ENCODE measurements around the gene SYT9. TPM values are rescaled to one million over a fixed set of nuclear protein-coding genes. Genes with fewer than 3 reads are reported as not detected.

Gene SYT9
- total RNA-seq, 1 donor from 2014 or later, result 1.0 TPM

GRCh38 chr11:7414973-7415817 lies 163.5 kb downstream of the SYT9 start:
- H3K36me3 ChIP-seq (ENCODE audit: control insufficient read depth, insufficient read depth, low read length), result no peaks in the 10 kb centered on the region
- H3K27me3 ChIP-seq (ENCODE audit: control insufficient read depth, insufficient read depth, low read length), result no peaks in the 10 kb centered on the region
- no peak for TF ChIP-seq CTCF (IDR thresholded peaks at IDR 0.05; ENCODE audit: insufficient read depth, low read length, poor library complexity, severe bottlenecking)
- no peak overlapping the region for H3K4me3 ChIP-seq (ENCODE audit: low read depth, low read length)
- DNase-seq (ENCODE audit: low read depth), result no peak

GRCh38 chr11:7416080-7416479 lies 164.4 kb downstream of the SYT9 start:
- Histone ChIP-seq H3K27me3 (ENCODE audit: control insufficient read depth, insufficient read depth, low read length) (no peaks in the 10 kb centered on the region), H3K4me3 (ENCODE audit: low read depth, low read length) (no peak overlapping the region), H3K36me3 (ENCODE audit: control insufficient read depth, insufficient read depth, low read length) (no peaks in the 10 kb centered on the region)
- TF ChIP-seq CTCF (IDR thresholded peaks at IDR 0.05; ENCODE audit: insufficient read depth, low read length, poor library complexity, severe bottlenecking), result no peak
- DNase-seq (ENCODE audit: low read depth), result no peak

GRCh38 chr11:7417328-7417727 lies 165.6 kb downstream of the SYT9 start:
- no peak overlapping the region for H3K4me3 ChIP-seq (ENCODE audit: low read depth, low read length)
- no peak for TF ChIP-seq CTCF (IDR thresholded peaks at IDR 0.05; ENCODE audit: insufficient read depth, low read length, poor library complexity, severe bottlenecking)
- DNase-seq (ENCODE audit: low read depth), result no peak
- H3K36me3 ChIP-seq (ENCODE audit: control insufficient read depth, insufficient read depth, low read length), result no peaks in the 10 kb centered on the region
- no peaks in the 10 kb centered on the region for H3K27me3 ChIP-seq (ENCODE audit: control insufficient read depth, insufficient read depth, low read length)

- Histone ChIP-seq H3K27me3 (ENCODE audit: control insufficient read depth, insufficient read depth, low read length) (no peaks in the 10 kb centered on the region), H3K36me3 (ENCODE audit: control insufficient read depth, insufficient read depth, low read length) (no peaks in the 10 kb centered on the region), H3K4me3 (ENCODE audit: low read depth, low read length) (no peak overlapping the region)
- TF ChIP-seq CTCF (IDR thresholded peaks at IDR 0.05; ENCODE audit: insufficient read depth, low read length, poor library complexity, severe bottlenecking), result no peak
- no peak for DNase-seq (ENCODE audit: low read depth)
Observed at GRCh38 chr11:7418061-7418460, 166.4 kb downstream of the SYT9 start.

GRCh38 chr11:7418906-7419305 lies 167.2 kb downstream of the SYT9 start:
- TF ChIP-seq CTCF (IDR thresholded peaks at IDR 0.05; ENCODE audit: insufficient read depth, low read length, poor library complexity, severe bottlenecking), result no peak
- no peak for DNase-seq (ENCODE audit: low read depth)
- Histone ChIP-seq H3K4me3 (ENCODE audit: low read depth, low read length) (no peak overlapping the region), H3K27me3 (ENCODE audit: control insufficient read depth, insufficient read depth, low read length) (no peaks in the 10 kb centered on the region), H3K36me3 (ENCODE audit: control insufficient read depth, insufficient read depth, low read length) (no peaks in the 10 kb centered on the region)

GRCh38 chr11:7421136-7421535 lies 169.4 kb downstream of the SYT9 start:
- no peak for DNase-seq (ENCODE audit: low read depth)
- Histone ChIP-seq H3K4me3 (ENCODE audit: low read depth, low read length) (no peak overlapping the region), H3K27me3 (ENCODE audit: control insufficient read depth, insufficient read depth, low read length) (no peaks in the 10 kb centered on the region), H3K36me3 (ENCODE audit: control insufficient read depth, insufficient read depth, low read length) (no peaks in the 10 kb centered on the region)
- TF ChIP-seq CTCF (IDR thresholded peaks at IDR 0.05; ENCODE audit: insufficient read depth, low read length, poor library complexity, severe bottlenecking), result no peak
